ENCODE data around the gene TRAK2. TPM values are rescaled to one million over a fixed set of nuclear protein-coding genes. Genes with fewer than 3 reads are reported as not detected.
A peak's percentile ranks its signal among the peaks of the same experiment; 100 is the strongest.

The TRAK2 gene
- total and polyA plus RNA-seq, 2 of the 13 experiments (the other 11 are each of a cell fraction or from before 2014, with no cell fraction given): 7.7 to 21.0 TPM

DNA sequence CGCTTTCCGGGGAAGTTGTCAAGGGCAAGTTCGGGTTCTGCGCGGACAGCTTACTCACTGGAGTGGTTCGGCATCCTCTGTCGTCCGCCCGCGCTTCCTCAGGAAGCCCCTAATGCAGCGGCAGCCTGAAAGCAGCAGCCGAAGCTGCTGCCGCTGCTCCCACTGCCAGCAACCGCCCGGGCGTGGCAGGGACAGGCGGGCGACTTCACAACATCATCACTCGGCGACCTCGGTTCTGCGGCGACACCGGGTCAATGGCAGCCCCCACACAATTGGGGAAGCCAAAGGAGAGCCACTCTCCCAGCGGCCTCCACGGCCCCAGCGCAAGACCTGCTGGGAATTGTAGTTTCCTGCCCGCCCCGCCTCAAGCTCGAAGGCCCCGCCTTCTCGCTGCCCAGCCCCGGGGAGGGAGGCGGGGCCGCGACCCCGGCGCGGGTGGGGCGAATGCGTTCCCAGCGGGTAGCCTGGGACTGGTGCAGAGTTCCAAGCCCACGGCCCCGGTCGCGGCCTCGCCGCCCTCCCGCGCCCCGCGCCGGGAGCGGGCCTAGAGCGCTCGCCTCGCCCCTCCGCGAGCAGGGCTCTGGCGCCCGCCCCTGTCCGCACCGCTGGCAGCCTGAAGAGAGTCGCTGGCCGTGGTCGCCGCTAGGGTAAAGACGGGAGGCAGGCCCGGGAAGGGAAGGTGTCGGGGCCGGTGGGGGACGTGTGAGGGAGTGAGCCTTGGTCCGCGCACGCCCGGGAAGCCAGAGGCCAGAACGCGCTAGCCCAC, at the start of gene TRAK2, which contains the start of gene STRADB (continued):
- TF ChIP-seq ISL2 (CRISPR knock-in tag; IDR thresholded peaks at IDR 0.05): peak; percentile 50
- TF ChIP-seq, protein P1, sequence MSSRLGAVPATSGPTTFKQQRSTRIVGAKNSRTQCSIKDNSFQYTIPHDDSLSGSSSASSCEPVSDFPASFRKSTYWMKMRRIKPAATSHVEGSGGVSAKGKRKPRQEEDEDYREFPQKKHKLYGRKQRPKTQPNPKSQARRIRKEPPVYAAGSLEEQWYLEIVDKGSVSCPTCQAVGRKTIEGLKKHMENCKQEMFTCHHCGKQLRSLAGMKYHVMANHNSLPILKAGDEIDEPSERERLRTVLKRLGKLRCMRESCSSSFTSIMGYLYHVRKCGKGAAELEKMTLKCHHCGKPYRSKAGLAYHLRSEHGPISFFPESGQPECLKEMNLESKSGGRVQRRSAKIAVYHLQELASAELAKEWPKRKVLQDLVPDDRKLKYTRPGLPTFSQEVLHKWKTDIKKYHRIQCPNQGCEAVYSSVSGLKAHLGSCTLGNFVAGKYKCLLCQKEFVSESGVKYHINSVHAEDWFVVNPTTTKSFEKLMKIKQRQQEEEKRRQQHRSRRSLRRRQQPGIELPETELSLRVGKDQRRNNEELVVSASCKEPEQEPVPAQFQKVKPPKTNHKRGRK (CRISPR knock-in tag; IDR thresholded peaks at IDR 0.05): 0 out of 2 replicates have a peak, but pooled peaks have one; percentile 11
- TF ChIP-seq RBFOX2 (IDR thresholded peaks at IDR 0.05; ENCODE audit: low read depth, low read length): peak; percentile 91
- TF ChIP-seq STAT5B (CRISPR knock-in tag; IDR thresholded peaks at IDR 0.05): peak; percentile 52
- TF ChIP-seq SOX5 (CRISPR knock-in tag; IDR thresholded peaks at IDR 0.05; ENCODE audit: borderline replicate concordance): peak; percentile 56; the same call in 1 of the 2 replicates
- peak; percentile 90 for TF ChIP-seq ZNF335 (CRISPR knock-in tag; IDR thresholded peaks at IDR 0.05)
- TF ChIP-seq ZFP36L1 (CRISPR knock-in tag; IDR thresholded peaks at IDR 0.05): peak; percentile 95
- TF ChIP-seq, protein P2, sequence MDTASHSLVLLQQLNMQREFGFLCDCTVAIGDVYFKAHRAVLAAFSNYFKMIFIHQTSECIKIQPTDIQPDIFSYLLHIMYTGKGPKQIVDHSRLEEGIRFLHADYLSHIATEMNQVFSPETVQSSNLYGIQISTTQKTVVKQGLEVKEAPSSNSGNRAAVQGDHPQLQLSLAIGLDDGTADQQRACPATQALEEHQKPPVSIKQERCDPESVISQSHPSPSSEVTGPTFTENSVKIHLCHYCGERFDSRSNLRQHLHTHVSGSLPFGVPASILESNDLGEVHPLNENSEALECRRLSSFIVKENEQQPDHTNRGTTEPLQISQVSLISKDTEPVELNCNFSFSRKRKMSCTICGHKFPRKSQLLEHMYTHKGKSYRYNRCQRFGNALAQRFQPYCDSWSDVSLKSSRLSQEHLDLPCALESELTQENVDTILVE (CRISPR knock-in tag; IDR thresholded peaks at IDR 0.05): peak; percentile 99
- TF ChIP-seq, protein P3, sequence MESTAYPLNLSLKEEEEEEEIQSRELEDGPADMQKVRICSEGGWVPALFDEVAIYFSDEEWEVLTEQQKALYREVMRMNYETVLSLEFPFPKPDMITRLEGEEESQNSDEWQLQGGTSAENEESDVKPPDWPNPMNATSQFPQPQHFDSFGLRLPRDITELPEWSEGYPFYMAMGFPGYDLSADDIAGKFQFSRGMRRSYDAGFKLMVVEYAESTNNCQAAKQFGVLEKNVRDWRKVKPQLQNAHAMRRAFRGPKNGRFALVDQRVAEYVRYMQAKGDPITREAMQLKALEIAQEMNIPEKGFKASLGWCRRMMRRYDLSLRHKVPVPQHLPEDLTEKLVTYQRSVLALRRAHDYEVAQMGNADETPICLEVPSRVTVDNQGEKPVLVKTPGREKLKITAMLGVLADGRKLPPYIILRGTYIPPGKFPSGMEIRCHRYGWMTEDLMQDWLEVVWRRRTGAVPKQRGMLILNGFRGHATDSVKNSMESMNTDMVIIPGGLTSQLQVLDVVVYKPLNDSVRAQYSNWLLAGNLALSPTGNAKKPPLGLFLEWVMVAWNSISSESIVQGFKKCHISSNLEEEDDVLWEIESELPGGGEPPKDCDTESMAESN (CRISPR knock-in tag; conservative IDR thresholded peaks at IDR 0.05): peak; percentile 97
- TF ChIP-seq ARNT2 (CRISPR knock-in tag; IDR thresholded peaks at IDR 0.05; ENCODE audit: low read depth): peak; percentile 79; the same call in 1 of the 2 replicates
- TF ChIP-seq HOXA9 (CRISPR knock-in tag; IDR thresholded peaks at IDR 0.05; ENCODE audit: borderline replicate concordance): peak; percentile 85
- TF ChIP-seq ZSCAN20 (CRISPR knock-in tag; IDR thresholded peaks at IDR 0.05; ENCODE audit: borderline replicate concordance): peak; percentile 78; the same call in 1 of the 2 replicates
- no peak for TF ChIP-seq PHF5A (CRISPR knock-in tag; IDR thresholded peaks at IDR 0.05; ENCODE audit: low read depth, unreplicated experiment)
- TF ChIP-seq KDM3A (CRISPR knock-in tag; IDR thresholded peaks at IDR 0.05; ENCODE audit: low read depth): peak; percentile 85
- TF ChIP-seq, protein P4, sequence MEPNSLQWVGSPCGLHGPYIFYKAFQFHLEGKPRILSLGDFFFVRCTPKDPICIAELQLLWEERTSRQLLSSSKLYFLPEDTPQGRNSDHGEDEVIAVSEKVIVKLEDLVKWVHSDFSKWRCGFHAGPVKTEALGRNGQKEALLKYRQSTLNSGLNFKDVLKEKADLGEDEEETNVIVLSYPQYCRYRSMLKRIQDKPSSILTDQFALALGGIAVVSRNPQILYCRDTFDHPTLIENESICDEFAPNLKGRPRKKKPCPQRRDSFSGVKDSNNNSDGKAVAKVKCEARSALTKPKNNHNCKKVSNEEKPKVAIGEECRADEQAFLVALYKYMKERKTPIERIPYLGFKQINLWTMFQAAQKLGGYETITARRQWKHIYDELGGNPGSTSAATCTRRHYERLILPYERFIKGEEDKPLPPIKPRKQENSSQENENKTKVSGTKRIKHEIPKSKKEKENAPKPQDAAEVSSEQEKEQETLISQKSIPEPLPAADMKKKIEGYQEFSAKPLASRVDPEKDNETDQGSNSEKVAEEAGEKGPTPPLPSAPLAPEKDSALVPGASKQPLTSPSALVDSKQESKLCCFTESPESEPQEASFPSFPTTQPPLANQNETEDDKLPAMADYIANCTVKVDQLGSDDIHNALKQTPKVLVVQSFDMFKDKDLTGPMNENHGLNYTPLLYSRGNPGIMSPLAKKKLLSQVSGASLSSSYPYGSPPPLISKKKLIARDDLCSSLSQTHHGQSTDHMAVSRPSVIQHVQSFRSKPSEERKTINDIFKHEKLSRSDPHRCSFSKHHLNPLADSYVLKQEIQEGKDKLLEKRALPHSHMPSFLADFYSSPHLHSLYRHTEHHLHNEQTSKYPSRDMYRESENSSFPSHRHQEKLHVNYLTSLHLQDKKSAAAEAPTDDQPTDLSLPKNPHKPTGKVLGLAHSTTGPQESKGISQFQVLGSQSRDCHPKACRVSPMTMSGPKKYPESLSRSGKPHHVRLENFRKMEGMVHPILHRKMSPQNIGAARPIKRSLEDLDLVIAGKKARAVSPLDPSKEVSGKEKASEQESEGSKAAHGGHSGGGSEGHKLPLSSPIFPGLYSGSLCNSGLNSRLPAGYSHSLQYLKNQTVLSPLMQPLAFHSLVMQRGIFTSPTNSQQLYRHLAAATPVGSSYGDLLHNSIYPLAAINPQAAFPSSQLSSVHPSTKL (CRISPR knock-in tag; IDR thresholded peaks at IDR 0.05): peak; percentile 70; the same call in 1 of the 2 replicates
- TF ChIP-seq, protein P5, sequence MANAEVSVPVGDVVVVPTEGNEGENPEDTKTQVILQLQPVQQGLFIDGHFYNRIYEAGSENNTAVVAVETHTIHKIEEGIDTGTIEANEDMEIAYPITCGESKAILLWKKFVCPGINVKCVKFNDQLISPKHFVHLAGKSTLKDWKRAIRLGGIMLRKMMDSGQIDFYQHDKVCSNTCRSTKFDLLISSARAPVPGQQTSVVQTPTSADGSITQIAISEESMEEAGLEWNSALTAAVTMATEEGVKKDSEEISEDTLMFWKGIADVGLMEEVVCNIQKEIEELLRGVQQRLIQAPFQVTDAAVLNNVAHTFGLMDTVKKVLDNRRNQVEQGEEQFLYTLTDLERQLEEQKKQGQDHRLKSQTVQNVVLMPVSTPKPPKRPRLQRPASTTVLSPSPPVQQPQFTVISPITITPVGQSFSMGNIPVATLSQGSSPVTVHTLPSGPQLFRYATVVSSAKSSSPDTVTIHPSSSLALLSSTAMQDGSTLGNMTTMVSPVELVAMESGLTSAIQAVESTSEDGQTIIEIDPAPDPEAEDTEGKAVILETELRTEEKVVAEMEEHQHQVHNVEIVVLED (CRISPR knock-in tag; IDR thresholded peaks at IDR 0.05; ENCODE audit: borderline replicate concordance): peak; percentile 88

All from HepG2 (cell line).